Chondrocyte (in vitro differentiated cells): ENCODE data around the gene PLA2G5. TPM values are rescaled to one million over a fixed set of nuclear protein-coding genes. Genes with fewer than 3 reads are reported as not detected.

ENCODE experiments used
- DNase-seq: peaks from one replicate; pipeline ENCODE4 v3.0.0; 2021; ENCODE audit warnings: mixed read lengths, low spot score
- H3K27ac Mint-ChIP-seq: one replicate; pipeline ENCODE4 v1.8.0; 2021; ENCODE audit warnings: mild to moderate bottlenecking, moderate library complexity, mixed read lengths; ENCODE audit not compliant: unreplicated experiment
- H3K27me3 Mint-ChIP-seq: 2 replicates; pipeline ENCODE4 v1.8.0; 2021; ENCODE audit warnings: low read depth, mixed read lengths
- H3K36me3 Mint-ChIP-seq: 2 replicates; pipeline ENCODE4 v1.8.0; 2021; ENCODE audit warnings: low read depth, mixed read lengths
- H3K4me1 Mint-ChIP-seq: 2 replicates; pipeline ENCODE4 v1.8.0; 2021; ENCODE audit warnings: low read depth, mild to moderate bottlenecking, mixed read lengths
- H3K4me3 Mint-ChIP-seq: one replicate; pipeline ENCODE4 v1.8.0; 2021; ENCODE audit warnings: mild to moderate bottlenecking, moderate library complexity, mixed read lengths; ENCODE audit not compliant: unreplicated experiment
- H3K9me3 Mint-ChIP-seq: 2 replicates; pipeline ENCODE4 v1.8.0; 2021; ENCODE audit warnings: low read depth, mixed read lengths
- CTCF ChIP-seq: fragments of 200-600 bp; sonication (generic); IDR thresholded peaks from 2 replicates; pipeline ENCODE4 v1.5.0; 2021; ENCODE audit warnings: antibody characterized with exemption, mild to moderate bottlenecking, moderate library complexity
- total RNA-seq: library from RNA; stranded (reverse); gene quantifications from 3 replicates; pipeline ENCODE4 v1.2.1, GENCODE V29; 2021

Gene PLA2G5
- total RNA-seq, 1 donor from 2014 or later, result not detected

GRCh38 chr1:20110679-20111078, 40.7 kb downstream of the PLA2G5 start:
- no peaks in the 10 kb centered on the region for H3K9me3 Mint-ChIP-seq
- no peak overlapping the region for H3K27ac Mint-ChIP-seq
- peaks cover 25% of the 10 kb centered on the region for H3K27me3 Mint-ChIP-seq
- no peak for DNase-seq
- H3K4me3 Mint-ChIP-seq, result no peak overlapping the region
- H3K4me1 Mint-ChIP-seq, result no peaks in the 10 kb centered on the region
- H3K36me3 Mint-ChIP-seq, result no peaks in the 10 kb centered on the region
- TF ChIP-seq CTCF, result no peak

DNA sequence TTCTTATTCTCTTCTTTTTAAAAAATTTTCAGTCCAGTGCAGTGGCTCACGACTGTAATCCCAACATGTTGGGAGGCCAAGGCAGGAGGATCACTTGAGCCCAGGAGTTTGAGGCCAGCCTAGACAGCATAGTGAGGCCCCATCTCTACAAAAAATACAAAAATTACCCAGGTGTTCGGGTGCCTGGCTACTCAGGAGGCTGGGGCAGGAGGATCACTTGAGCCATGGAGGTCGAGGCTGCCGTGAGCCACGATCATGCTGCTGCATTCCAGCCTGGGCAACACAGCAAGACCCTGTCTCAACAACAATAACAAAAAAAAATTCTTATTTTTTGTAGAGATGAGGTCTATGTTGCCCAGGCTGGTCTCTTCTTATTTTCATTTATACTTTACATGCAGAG, 41.5 kb downstream of the PLA2G5 start:
- Mint-ChIP-seq H3K4me3 (no peak overlapping the region), H3K27me3 (peaks cover 22% of the 10 kb centered on the region), H3K4me1 (no peaks in the 10 kb centered on the region), H3K27ac (no peak overlapping the region), H3K36me3 (no peaks in the 10 kb centered on the region), H3K9me3 (no peaks in the 10 kb centered on the region)
- no peak for TF ChIP-seq CTCF
- no peak for DNase-seq

- no peaks in the 10 kb centered on the region for H3K36me3 Mint-ChIP-seq
- no peaks in the 10 kb centered on the region for H3K9me3 Mint-ChIP-seq
- no peaks in the 10 kb centered on the region for H3K4me1 Mint-ChIP-seq
- no peak overlapping the region for H3K27ac Mint-ChIP-seq
- H3K4me3 Mint-ChIP-seq, result no peak overlapping the region
- no peak for TF ChIP-seq CTCF
- DNase-seq, result no peak
- peaks cover 18% of the 10 kb centered on the region for H3K27me3 Mint-ChIP-seq
Observed at GRCh38 chr1:20112279-20113000, 42.4 kb downstream of the PLA2G5 start.

- no peak for TF ChIP-seq CTCF
- Mint-ChIP-seq H3K4me1 (no peaks in the 10 kb centered on the region), H3K4me3 (no peak overlapping the region), H3K36me3 (no peaks in the 10 kb centered on the region), H3K9me3 (no peaks in the 10 kb centered on the region), H3K27me3 (peaks cover 21% of the 10 kb centered on the region), H3K27ac (no peak overlapping the region)
- no peak for DNase-seq
Observed at GRCh38 chr1:20114021-20114648, 44.1 kb downstream of the PLA2G5 start.

DNA sequence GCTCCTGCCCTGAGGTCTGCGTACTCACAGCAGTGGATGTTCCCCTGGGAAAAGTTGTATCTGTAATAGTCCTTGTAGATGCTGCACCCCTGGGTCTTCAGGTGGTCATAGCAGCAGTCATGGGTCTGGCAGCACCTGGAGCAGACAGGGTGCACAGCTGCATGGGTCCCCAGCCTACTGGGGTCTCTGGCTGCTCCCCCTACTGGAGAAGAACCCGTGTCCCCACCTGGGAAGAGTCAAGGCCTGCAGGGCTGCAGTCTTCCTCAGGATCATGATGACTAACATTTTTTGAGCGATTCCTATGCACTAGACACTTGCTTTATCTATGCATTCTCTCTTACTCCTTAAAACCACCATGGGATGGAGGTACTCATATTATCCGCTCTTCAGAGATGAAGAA, 45.5 kb downstream of the PLA2G5 start:
- no peak for TF ChIP-seq CTCF
- Mint-ChIP-seq H3K4me3 (no peak overlapping the region), H3K27me3 (peaks cover 27% of the 10 kb centered on the region), H3K36me3 (no peaks in the 10 kb centered on the region), H3K27ac (no peak overlapping the region), H3K9me3 (no peaks in the 10 kb centered on the region), H3K4me1 (no peaks in the 10 kb centered on the region)
- no peak for DNase-seq
